ENCODE data around the gene GDE1.

The GDE1 gene

DNA sequence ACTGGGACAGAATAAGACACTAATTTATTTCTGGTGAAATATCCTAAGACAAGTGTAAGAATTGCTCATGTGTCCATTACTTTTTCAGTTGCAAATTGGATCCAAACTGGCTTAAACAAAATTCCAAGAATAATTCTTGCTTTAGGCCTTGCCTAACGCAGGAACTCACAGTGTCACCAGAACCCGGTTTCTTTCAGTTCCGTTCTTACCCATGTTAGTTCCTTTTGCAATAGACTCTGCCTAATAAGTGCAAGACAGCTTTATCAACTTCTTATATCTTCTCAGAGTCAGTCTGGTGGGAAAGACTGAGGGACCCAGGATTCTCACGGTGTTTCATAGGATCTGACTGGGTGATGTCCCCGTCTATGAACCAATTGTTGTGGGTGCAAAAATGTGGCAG, 24.7 kb downstream of the GDE1 start:
- Histone ChIP-seq H3K27me3 (no peaks in the 10 kb centered on the region), H3K4me3 (ENCODE audit: low read depth in 1 of 2, low read length in 1 of 2) (no peak overlapping the region), H3K4me1 (ENCODE audit: control insufficient read depth in 1 of 2, insufficient read depth in 1 of 2, low read depth in 1 of 2, low read length in 1 of 2) (peaks cover 22 to 25% of the 10 kb centered on the region in 2 experiments), H3K9me3 (no peaks in the 10 kb centered on the region), H3K36me3 (peaks cover 43% of the 10 kb centered on the region), H3K27ac (peak overlapping the region; percentile 63)
- TF ChIP-seq, protein P1, sequence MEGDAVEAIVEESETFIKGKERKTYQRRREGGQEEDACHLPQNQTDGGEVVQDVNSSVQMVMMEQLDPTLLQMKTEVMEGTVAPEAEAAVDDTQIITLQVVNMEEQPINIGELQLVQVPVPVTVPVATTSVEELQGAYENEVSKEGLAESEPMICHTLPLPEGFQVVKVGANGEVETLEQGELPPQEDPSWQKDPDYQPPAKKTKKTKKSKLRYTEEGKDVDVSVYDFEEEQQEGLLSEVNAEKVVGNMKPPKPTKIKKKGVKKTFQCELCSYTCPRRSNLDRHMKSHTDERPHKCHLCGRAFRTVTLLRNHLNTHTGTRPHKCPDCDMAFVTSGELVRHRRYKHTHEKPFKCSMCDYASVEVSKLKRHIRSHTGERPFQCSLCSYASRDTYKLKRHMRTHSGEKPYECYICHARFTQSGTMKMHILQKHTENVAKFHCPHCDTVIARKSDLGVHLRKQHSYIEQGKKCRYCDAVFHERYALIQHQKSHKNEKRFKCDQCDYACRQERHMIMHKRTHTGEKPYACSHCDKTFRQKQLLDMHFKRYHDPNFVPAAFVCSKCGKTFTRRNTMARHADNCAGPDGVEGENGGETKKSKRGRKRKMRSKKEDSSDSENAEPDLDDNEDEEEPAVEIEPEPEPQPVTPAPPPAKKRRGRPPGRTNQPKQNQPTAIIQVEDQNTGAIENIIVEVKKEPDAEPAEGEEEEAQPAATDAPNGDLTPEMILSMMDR (IDR thresholded peaks at IDR 0.05), result no peak

DNA sequence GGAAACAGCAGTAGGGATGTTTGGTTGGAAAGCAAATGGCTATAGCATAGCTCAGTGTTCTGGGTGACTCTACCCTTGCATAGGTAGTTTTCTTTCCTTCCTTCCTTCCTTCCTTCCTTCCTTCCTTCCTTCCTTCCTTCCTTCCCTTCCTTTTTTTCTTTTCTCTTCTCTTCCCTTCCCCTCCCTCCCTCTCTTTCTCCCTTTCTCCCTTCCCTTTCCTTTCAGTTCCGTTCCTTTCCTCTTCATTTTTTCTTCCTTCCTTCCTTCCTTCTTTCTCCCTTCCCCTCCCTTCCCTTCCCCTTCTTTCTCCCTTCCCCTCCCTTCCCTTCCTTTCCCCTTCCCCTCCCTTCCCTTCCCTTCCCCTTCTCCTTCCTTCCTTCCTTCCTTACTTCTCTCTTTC, 31.3 kb downstream of the GDE1 start:
- no peaks in the 10 kb centered on the region for H3K27me3 ChIP-seq
- TF ChIP-seq, protein P1 (IDR thresholded peaks at IDR 0.05), result no peak
- H3K36me3 ChIP-seq, result no peaks in the 10 kb centered on the region
- no peaks in the 10 kb centered on the region for H3K9me3 ChIP-seq
- no peak overlapping the region for H3K27ac ChIP-seq
- peaks cover 11 to 13% of the 10 kb centered on the region in 2 experiments for H3K4me1 ChIP-seq (ENCODE audit: control insufficient read depth in 1 of 2, insufficient read depth in 1 of 2, low read depth in 1 of 2, low read length in 1 of 2)
- no peak overlapping the region for H3K4me3 ChIP-seq (ENCODE audit: low read depth in 1 of 2, low read length in 1 of 2)

DNA sequence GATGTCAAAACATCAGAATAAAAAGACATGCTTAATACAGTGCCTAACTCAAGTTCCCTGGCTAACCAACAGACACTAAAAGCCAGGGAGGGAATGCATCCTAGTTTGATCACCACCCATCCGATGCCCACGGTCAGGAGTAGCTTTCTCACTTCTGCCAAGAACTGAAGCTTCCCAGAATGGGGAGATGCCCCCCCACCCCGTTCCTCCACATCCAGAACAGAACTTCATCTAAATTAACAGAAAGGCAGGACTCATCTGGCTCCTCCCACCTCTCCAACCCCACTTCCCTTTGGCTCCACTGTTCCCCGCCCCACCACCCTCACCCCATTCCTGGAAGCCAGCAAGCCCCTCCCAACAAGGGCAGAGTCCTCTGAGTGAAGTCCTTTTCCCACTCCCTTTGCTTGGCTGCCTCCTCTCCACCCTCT, 33.7 kb downstream of the GDE1 start:
- Histone ChIP-seq H3K27me3 (no peaks in the 10 kb centered on the region), H3K4me1 (ENCODE audit: control insufficient read depth in 1 of 2, insufficient read depth in 1 of 2, low read depth in 1 of 2, low read length in 1 of 2) (peaks cover 1 to 2% of the 10 kb centered on the region in 2 experiments), H3K27ac (no peak overlapping the region), H3K9me3 (no peaks in the 10 kb centered on the region), H3K36me3 (no peaks in the 10 kb centered on the region), H3K4me3 (ENCODE audit: low read depth in 1 of 2, low read length in 1 of 2) (no peak overlapping the region)
- TF ChIP-seq, protein P1 (IDR thresholded peaks at IDR 0.05), result no peak

DNA sequence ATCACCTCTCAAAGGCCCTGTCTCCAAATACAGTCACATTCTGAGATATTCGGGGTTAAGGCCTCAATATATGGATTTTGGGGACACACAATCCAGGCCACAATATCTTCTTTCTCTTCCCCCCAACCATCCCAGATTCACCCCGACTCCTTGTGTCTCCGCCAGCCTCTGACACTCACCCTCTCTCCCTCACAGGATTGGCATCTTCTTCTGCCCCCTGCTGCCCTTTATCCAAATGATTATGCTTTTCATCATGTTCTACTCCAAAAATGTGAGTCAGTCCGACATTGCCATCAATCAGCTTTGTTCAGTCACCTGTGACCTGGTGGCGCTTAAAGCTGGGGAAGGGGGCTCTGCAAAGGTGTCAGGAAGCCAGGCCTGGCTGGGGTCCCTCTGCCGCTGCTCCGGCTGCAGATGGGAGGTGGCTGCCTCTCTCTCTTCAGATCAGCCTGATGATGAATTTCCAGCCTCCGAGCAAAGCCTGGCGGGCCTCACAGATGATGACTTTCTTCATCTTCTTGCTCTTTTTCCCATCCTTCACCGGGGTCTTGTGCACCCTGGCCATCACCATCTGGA, 35.1 kb downstream of the GDE1 start:
- H3K9me3 ChIP-seq, result no peaks in the 10 kb centered on the region
- no peaks in the 10 kb centered on the region for H3K27me3 ChIP-seq
- no peak overlapping the region for H3K27ac ChIP-seq
- H3K4me3 ChIP-seq (ENCODE audit: low read depth in 1 of 2, low read length in 1 of 2), result no peak overlapping the region
- H3K36me3 ChIP-seq, result no peaks in the 10 kb centered on the region
- no peaks in the 10 kb centered on the region for H3K4me1 ChIP-seq (ENCODE audit: control insufficient read depth in 1 of 2, insufficient read depth in 1 of 2, low read depth in 1 of 2, low read length in 1 of 2)
- TF ChIP-seq, protein P1 (IDR thresholded peaks at IDR 0.05), result no peak

DNA sequence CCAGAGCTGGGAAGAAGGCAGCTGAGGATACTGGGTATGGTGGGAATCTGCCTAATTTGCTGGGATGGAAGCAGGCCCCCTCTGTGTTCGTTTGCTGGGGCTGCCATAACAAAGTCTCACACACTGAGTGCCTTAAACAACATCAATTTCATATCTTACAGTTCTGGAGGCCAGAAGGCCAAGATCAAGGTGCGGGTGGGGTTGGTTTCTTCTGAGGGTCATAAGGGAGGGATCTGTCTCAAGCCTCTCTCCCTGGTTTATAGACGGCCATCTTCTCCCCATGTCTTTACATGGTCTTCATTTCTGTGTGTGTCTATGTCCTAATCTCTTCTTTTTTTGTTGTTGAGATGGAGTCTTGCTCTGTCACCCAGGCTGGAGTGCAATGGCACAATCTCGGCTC, 35.8 kb downstream of the GDE1 start:
- Histone ChIP-seq H3K27ac (no peak overlapping the region), H3K36me3 (no peaks in the 10 kb centered on the region), H3K27me3 (no peaks in the 10 kb centered on the region), H3K9me3 (no peaks in the 10 kb centered on the region), H3K4me3 (ENCODE audit: low read depth in 1 of 2, low read length in 1 of 2) (no peak overlapping the region), H3K4me1 (ENCODE audit: control insufficient read depth in 1 of 2, insufficient read depth in 1 of 2, low read depth in 1 of 2, low read length in 1 of 2) (no peaks in the 10 kb centered on the region)
- TF ChIP-seq, protein P1 (IDR thresholded peaks at IDR 0.05), result no peak
